GM18507 (cell line): ENCODE measurements around the gene PRDM16.

ENCODE experiments used
- DNase-seq: peaks from one replicate; pipeline ENCODE4 v3.0.0; 2011; ENCODE audit warnings: low read depth; ENCODE audit not compliant: insufficient read length; ENCODE audit errors: extremely low spot score
- FAIRE-seq: peaks from 2 replicates; lab custom pipeline; 2011; peaks lifted over from hg19 to GRCh38; lab: Jason Lieb, UNC

The PRDM16 gene

DNA sequence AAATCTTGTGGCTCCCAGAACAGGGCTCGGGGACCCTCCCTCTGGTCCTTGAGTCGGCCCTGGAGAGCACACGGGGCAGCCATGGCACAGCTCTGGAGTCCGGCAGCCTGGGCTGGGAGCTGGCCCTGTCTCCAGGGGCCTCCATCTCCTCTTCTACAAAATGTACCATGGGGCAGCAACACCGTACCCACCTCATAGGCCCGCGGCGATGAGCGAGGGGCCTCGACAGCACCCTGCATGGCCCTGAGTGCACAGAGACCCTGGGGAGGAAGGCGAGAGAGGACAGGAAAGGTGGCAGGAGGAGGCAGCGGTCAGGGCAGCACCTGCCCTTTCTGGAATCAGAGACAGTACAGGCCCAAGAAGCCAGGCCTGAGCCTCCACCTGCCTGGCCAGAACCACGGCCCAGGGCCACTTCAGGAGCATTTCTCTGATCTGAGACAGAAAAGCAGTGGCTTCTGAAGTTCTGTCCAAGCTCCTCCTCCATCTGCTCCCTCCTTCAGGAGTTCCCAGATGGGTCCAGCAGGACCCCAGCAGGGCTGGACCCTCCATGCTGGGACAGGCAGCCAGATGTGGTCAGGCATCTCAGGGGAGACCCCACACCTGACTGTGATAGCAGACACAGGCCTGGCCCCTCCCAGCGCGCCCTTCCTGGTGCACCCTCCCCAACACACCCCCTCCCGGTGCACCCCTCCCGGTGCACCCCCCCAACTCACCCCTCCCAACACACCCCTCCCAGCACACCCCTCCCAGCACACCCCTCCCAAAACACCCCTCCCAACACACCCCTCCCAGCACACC, 309.6 kb downstream of the PRDM16 start:
- no peak for FAIRE-seq
- no peak for DNase-seq

DNA sequence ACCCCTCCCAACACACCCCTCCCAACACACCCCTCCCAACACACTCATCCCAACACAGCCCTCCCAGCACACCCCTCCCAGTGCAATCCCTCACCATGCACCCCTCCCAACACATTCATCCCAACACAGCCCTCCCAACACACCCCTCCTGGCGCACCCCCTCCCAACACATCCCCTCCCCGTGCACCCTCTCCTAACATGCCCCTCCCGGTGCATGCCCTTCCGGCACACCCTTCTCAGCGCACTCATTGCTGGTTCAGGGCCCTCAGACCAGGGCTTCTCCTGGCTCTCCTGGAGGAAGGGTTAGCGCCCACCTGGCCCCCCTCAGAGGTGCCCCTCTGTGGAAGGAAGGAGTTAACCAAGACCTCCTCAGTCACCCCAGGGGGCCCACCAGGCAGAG, 310.9 kb downstream of the PRDM16 start:
- FAIRE-seq = no peak
- DNase-seq = no peak

DNA sequence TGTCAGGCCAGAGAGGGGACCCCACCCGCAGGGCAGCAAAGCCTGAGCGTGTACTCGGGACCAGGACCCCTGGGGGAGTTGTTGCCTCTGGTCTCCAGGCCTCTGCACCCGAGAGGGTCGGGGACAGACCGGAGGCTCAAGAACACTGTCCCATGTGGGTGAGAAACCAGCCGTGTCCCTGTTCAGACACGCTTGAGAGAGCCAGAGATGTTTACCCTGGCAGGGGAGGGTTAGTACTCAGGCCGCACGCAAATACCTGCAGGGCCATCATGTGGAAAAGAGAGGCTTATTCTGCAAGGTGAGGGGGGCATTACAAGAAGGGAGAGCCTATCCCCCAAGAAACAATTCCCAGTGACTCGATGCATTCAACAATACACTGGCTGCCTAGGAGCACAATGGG, 311.5 kb downstream of the PRDM16 start:
- FAIRE-seq = no peak
- no peak for DNase-seq

DNA sequence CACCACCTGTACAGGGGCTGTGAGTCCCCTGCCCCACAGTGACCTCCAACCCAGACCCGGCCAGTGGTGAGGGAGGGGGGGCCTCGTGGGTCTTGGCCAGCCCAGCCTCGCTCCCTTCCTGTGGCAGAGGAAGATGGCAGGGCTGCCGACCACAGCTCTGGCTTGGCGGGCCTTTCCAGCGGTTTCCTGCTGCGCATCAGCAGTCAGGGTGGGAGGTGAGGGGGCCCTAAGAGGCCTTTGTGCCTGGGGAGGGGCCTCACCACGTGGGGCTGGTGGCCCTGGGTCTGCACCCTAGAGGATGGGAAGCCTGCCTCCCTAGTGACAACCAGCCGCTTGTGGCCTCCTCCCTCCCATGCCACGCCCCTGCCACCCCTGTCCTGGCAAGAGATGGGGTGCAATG, 312.9 kb downstream of the PRDM16 start:
- DNase-seq (no peak), FAIRE-seq (no peak)

DNA sequence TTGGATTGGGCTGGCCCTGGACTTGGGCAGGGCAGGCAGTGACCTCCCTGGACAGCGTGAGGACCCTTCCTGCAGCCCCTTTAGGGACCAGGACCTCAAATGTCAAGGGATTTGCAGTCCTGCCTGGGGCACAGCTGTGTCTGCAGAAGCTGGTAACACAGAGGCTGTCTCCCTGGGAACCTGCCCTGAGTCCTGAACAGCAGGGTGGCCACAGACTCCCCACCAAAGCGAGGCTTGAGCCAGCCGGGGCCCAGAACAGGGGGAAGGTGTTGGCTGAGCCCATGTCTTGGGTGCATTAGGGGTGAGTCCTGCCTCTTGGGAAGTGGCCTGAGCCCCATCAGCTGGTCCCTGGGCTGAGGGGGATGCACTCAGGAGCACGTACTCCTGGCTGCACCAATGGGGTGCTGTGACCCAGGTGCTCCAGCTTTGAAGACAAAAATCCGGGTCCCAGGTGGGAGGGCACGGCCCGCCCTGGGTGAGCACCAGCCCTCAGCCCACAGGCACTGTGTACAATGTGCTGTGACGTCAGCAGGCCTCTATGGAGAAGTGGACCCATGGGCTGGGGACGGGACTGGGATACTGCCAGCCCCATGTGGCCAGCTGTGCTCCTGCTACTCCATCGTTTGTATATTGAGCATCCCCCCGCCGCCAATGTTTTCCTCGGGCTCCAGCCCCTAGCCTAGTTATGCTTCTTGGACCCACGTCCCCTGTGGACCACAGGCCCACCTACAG, 313.5 kb downstream of the PRDM16 start:
- FAIRE-seq = no peak
- no peak for DNase-seq

DNA sequence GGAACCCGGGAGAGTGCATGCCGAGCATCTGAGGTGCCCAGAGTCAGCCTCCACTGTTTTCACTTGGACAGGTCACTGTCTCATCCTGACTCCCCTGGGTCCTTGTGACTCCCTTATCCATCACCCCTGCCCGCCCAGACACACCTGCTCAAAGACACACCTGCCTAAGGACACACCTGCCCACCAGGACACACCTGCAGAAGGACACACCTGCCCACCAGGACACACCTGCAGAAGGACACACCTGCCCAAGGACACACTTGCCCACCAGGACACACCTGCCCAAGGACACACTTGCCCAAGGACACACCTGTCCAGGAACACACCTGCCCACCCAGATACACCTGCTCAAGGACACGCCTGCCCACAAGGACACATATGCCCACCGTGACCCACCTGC, 314.7 kb downstream of the PRDM16 start:
- FAIRE-seq (no peak), DNase-seq (no peak)

DNA sequence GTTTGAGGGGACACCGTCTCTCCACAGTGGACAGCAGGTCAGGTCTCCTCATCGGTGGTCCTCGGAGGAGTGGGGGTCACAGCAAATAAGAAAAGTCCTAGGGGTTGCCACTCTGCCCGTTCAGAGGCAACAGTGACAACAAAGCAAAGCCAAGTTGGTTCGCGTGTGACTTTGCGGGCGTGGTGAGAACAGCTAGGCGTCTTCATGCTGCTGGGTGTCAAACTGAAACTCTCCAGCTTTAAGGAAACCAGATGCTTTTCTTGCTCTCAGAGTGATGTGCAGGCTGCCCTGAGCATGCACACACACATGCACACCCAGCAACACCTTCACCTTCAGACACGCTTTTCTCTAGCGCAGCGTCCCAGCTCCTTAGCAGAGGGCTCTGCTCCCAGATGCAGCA, 315.4 kb downstream of the PRDM16 start:
- FAIRE-seq (no peak), DNase-seq (no peak)

DNA sequence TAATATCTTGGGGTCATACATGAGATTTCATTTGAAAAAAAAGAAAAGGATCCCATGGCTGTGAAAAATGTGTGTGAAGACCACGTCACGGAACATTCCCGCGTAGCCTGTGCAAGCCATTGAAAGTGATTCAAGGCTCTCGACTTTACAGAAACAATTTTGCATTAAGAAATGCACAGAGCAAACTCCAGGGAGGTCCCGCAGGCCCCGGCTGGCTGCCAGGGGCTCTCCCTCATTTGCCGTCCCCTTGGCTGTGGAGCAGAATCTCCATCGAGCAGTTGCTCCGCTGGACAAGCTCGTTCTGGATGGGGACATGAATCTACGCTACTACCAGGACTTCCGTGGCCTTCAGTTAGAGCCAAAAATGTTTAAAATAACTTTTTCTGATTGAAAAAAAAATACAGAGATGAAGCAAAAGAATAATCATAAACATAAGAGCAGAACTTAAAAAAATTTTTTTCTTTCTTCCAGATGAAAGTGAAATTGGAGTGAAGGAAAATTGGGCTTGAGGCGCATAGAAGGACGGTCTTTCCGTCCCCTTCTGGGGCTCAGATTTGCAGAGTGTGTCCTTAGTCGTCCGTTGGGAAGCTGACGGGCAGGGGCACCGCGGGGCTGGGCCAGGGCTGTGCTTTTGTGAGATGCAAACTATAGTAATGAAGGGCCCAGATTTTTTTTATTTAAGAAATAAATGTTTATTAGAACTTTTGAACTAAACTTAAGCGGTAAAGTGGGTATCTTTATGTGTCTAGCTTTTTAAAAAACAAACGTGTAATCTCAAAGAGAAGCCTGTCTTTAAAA, 317.4 kb downstream of the PRDM16 start:
- FAIRE-seq = no peak
- no peak for DNase-seq

DNA sequence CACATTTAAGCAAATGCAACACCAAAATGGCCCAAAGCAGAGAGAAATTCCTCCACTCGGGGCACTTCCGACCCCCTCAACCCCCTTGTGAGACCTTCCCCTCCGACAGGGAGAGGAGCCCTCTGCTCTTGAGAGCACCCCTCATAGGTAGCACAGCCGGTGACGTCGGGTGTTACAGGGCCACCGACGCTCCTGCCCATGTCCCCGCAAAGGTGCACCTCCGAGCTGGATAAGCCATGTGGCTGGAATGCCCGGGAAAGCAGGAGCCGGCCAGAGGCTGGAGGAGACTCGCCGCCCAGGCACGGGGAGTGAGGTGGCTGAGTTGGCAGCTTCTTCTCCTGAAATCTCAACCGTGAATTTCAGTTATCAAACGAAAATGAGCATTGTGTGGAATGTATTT, 318.4 kb downstream of the PRDM16 start:
- no peak for FAIRE-seq

DNA sequence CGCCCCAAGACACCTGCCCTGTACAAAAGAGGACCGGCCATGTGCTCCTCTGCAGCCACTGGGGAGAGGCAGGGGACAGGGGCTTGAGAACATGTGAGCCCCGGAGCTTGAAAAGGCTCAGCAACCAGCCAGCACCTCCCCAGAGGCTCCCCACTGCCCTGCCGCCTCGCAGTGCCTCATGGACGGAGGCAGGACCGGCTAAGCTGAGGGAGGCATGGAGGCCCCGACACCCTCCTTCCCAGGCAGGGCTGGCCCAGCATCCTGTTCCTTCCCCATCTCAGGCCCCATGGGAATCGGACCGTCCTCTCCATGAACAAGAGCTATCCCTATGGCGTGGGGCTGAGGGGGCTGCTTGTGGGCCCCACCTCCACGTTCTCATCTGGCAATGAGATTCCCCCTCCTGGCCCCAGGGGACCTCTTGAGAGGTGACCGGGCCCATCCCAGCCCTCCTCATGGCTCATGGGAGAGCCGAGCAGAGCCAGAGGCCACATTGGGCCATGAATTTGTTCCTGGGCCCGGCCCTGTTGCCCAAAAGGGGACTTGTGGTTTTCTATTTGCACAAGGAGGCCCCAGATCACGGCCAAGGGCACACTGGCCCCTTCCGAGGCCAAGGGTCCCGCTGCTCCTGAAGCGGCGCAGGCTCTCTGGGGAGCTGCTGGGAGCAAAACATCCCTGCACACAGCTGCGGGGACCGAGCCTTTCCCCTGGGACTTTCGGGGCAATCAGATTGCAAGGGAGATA, 320.3 kb downstream of the PRDM16 start:
- FAIRE-seq = no peak
- DNase-seq = no peak

More for the DNA sequence above, 318.4 kb downstream of the PRDM16 start:
- no peak for DNase-seq

DNA sequence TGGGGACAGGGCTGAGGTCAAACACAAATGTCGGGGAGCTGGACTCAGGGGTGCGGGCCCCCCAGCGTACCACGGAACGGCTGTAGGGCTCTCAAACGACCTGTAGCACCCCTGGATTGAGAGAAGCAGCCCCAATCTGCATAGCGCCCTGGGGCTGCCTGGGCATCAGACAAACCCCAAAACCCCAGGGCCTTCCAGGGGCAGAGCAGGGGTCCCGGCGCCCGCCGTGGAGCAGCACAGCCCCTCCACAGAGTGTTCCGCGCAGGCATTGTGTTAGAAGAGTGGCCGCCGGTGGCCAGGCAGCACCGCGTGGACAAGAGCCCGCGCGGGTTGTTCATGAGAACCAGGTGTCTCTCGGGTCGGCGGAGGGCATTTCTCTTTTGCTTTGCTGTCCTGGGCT, 321.3 kb downstream of the PRDM16 start:
- DNase-seq (no peak), FAIRE-seq (no peak)

DNA sequence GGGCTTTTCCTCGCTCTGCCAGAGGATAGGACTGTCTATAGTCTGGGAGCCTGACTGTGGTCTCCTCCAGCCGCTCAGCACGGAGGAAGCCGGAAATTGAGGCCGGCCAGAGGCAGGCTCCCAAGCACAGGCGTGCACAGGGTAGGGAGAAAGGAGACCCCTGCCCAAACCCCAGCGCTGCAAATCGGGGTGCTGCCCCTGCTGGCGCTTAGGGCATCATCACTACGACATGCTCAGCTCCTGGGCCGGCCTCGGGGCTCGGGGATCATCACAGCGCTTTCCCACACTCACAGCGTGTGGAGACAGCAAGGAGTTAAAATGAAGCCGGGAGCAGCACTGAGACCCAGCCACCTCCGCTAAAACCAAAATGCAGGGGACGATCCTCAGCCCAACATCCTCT, 322.7 kb downstream of the PRDM16 start:
- FAIRE-seq (no peak), DNase-seq (no peak)

DNA sequence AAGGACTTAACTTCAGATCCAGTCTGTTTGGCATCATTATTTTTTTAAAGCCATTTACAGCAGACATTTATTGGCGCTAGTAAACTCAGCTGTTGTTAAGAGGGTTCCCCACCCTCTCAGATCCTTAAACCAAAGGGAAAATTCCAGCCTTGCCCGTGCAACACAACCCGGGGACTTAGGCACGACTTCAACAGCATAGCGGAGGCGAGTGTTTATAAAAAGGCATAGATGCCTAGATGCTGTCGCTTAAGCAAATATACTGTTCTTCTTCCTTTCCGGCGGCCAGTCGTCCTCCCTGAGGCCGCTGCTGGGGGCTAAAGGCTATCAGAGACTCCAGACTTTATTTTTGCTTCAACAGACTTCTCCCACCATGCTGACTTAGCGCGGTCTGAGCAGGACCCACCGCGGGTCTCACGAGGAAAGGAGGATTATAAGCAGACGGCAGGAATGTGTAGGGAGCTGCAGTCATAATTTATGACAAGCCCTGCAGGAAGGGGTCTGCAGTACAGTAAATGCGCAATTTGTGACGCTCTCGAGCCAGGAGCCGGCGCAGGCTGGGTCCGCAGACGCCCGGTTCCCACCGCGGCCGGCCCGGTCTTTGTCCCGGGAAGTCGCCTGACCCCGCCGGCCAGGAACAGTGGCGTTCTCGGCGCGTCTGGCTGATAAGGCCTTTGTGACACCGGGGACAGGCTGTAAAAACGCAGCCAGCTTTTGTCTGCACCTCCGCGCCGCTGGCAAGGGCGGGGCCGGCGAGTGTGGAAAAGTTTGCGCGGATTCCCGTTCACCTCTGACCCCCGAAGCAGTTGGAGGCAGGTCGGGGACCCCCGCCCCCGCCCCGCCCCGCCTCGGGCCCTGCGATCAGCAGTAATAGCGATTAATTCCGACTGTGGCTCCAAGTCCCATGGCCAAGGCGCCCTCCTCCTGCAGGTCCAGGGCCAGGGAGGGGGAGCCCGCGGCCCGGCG, 324.3 kb downstream of the PRDM16 start:
- DNase-seq = no peak
- FAIRE-seq = no peak

DNA sequence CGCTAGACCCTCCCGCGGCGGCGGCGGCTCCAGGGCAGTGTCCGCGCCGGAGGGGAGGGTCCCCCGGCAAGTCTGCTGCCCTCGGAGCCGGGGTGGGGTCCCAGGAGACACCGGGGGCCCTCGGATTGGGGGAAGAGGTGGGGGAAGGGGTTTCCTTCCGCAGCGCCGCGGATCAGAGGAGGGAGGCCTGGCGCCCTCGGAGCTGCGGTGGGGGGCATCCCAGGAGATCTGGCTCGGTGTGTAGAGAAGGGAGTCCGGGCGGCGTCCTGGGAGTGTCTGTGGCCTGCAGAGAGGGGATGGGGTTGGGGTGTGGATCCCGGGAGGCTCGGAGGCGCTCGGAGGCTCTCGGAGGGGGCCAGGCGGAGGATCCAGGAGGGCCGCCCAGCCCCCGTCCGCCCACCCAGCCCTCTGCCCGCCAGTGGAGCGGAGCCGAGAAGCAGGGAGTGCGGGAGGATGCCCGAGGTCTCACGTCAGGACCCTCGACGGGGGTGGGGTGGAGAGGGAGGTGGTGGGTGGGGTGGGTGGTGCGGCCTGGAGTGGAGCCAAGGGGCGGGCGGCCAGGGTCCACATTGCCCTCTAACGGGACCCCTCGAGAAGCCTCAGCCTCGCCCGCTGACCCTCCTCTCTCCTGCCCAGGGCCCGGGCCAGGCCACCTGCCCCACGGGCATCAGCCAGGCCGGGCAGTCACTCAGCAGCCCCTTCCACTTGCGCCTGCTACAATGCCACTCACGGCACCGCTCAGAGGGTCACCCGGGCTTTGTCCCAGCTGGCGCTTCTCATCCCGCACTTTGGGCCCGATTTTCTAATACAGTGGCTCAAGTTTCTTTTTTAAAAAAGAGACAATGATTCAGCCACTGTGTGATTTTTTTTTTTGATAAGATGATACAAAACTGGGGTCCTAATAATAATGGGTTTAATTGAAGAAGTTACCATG, 325.3 kb downstream of the PRDM16 start:
- no peak for DNase-seq
- no peak for FAIRE-seq

DNA sequence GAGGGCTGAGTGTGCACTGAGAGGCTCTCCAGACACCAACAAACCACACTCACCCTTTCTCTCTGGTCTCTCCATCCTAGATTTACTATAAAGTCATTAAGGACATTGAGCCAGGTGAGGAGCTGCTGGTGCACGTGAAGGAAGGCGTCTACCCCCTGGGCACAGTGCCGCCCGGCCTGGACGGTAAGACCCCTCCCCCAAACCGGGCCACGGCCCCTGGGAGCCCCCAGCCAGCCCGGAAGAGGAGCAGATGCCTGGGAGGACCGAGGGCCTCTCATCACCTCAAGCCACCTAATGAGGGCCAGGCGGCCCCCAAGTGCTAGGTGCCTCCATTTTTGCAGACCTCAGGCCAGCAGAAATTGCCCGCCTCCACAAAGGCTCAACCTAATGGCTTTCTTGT, 327.4 kb downstream of the PRDM16 start:
- DNase-seq = no peak
- FAIRE-seq = no peak

DNA sequence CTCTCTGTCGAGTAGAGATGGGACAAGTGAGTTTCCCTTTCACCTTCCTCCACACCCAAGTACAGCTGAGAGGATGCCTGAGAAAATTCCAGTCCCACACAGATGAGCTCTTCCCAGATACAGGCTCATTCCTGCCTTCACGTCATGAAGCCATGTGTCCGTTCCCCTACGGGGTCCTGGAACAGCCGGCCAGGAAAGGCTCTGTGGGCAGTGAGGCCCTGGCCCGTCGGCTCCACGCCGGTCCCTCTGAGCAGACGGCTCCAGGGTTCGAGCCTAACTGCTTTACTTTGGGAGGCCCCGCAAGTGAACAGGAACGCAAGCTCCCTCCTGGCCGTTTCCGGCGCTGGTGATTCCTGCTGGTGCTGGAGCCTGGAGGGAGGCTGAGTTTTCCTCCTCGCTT, 328.3 kb downstream of the PRDM16 start:
- no peak for DNase-seq

DNA sequence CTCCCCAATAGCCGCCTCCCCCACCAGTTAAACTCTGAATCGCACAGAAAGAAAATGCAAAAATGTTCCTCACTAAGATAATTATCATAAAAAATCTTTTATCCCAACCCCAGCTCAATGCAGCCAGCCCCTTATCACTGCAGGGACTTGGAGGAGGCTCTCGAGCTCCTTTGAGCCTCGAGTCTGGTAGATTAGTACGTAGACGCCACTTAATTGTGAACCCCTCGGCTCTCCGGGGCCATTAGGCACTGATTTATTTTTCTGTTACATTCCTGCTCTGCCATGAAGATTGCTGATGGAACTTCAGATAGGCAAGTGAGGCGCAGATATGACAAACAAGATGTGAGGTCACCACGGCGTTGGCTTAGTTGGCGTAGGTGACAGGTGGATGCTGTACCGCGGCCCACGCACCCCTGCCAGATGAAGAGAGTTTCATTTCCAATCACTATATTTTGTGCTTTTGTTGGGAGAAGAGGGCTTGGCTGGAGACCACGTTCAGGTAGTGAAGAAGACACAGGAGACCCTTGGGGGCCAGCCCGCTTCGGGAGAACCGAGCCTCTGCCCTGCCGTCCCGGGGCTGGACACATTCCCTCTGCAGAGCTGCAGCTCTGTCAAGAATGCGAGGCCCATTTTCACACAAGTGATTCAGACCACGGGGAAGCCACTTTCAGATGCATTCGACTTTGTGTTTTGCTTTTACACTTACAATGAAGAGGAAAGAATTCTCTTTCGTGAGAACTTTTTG, 329.6 kb downstream of the PRDM16 start:
- FAIRE-seq = no peak

More for the DNA sequence above, 328.3 kb downstream of the PRDM16 start:
- FAIRE-seq = no peak

More for the DNA sequence above, 329.6 kb downstream of the PRDM16 start:
- no peak for DNase-seq
